Left ventricle myocardium inferior (tissue), 1 donor: Measurements from ENCODE around the gene CFAP97. TPM values are rescaled to one million over a fixed set of nuclear protein-coding genes. Genes with fewer than 3 reads are reported as not detected.
A peak's percentile ranks its signal among the peaks of the same experiment; 100 is the strongest.

Source experiments
- DNase-seq: peaks from one replicate; pipeline ENCODE4 v3.0.0-alpha.2; 2020
- H3K27ac ChIP-seq: fragments of 200-600 bp; replicated peaks from 2 replicates; pipeline ENCODE4 v1.8.0; 2021
- H3K27me3 ChIP-seq: fragments of 200-600 bp; 2 replicates; pipeline ENCODE4 v1.8.0; 2021; ENCODE audit warnings: low read depth
- H3K36me3 ChIP-seq: fragments of 200-600 bp; 2 replicates; pipeline ENCODE4 v1.8.0; 2021
- H3K4me1 ChIP-seq: fragments of 200-600 bp; 2 replicates; pipeline ENCODE4 v1.8.0; 2021
- H3K4me3 ChIP-seq: fragments of 200-600 bp; 2 replicates; pipeline ENCODE4 v1.8.0; 2021; ENCODE audit warnings: mild to moderate bottlenecking, moderate library complexity
- H3K9me3 ChIP-seq: fragments of 200-600 bp; replicated peaks from 2 replicates; pipeline ENCODE4 v1.8.0; 2021
- intact Hi-C: fragments of 100-400 bp; cut with micrococcal nuclease; formaldehyde crosslinking; loops from one replicate; pipeline ENCODE4 v1.11.0; 2022
- long read RNA-seq: library from polyadenylated mRNA; unstranded; transcript quantifications from one replicate; pipeline ENCODE4 v2.0.0, GENCODE V29; 2021
- total RNA-seq: library from RNA; stranded (reverse); fragmentation: NEBNext Ultra II Directional; extraction: Animal tissue kit (Norgen Biotek cat#: 25700); gene quantifications from one replicate; pipeline ENCODE4 v1.2.1, GENCODE V29; 2021
- TF ChIP-seq, protein P1 (sequence below): fragments of 200-600 bp; IDR thresholded peaks from 2 replicates; pipeline ENCODE4 v1.8.0; 2021; ENCODE audit warnings: antibody characterized with exemption, mild to moderate bottlenecking, borderline replicate concordance
- donor health status: DM: no; HTN: yes; CAD: no; lungs with severe emphysema.

CFAP97 gene
- total RNA-seq = 11.7 TPM
- long read RNA-seq, full-length matches to known transcripts = 13 of 20 reads
- long read RNA-seq, partial matches to known transcripts = 4 of 20 reads
- long read RNA-seq, other reads (novel, unspliced or antisense) = 3 of 20 reads

- peak within 1 kb of the TSS; percentile 80 for H3K4me3 ChIP-seq
- H3K27ac ChIP-seq = peak within 1 kb of the TSS; percentile 96
- intact Hi-C loops = no loop called here
- peak; percentile 92 for DNase-seq
- TF ChIP-seq, protein P1, sequence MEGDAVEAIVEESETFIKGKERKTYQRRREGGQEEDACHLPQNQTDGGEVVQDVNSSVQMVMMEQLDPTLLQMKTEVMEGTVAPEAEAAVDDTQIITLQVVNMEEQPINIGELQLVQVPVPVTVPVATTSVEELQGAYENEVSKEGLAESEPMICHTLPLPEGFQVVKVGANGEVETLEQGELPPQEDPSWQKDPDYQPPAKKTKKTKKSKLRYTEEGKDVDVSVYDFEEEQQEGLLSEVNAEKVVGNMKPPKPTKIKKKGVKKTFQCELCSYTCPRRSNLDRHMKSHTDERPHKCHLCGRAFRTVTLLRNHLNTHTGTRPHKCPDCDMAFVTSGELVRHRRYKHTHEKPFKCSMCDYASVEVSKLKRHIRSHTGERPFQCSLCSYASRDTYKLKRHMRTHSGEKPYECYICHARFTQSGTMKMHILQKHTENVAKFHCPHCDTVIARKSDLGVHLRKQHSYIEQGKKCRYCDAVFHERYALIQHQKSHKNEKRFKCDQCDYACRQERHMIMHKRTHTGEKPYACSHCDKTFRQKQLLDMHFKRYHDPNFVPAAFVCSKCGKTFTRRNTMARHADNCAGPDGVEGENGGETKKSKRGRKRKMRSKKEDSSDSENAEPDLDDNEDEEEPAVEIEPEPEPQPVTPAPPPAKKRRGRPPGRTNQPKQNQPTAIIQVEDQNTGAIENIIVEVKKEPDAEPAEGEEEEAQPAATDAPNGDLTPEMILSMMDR = no peak
- H3K9me3 ChIP-seq = no peaks in the 10 kb centered on the region
- no peaks in the 10 kb centered on the region for H3K27me3 ChIP-seq
- H3K36me3 ChIP-seq = no peaks in the 10 kb centered on the region
- H3K4me1 ChIP-seq = peaks cover 34% of the 10 kb centered on the region
These were observed at the start of gene CFAP97 for GRCh38 chr4:185203486-185204237. CFAP97 (minus strand) TSS chr4:185204000; CDS start chr4:185191196, 12,804 bp downstream.

- no peak for DNase-seq
- TF ChIP-seq, protein P1 = no peak
- no peaks in the 10 kb centered on the region for H3K9me3 ChIP-seq
- H3K4me3 ChIP-seq = no peak overlapping the region
- no peaks in the 10 kb centered on the region for H3K27me3 ChIP-seq
- H3K4me1 ChIP-seq = peaks cover 26% of the 10 kb centered on the region
- no peak overlapping the region for H3K27ac ChIP-seq
- intact Hi-C loops = no loop called here
- no peaks in the 10 kb centered on the region for H3K36me3 ChIP-seq
These were observed 45.3 kb upstream of the CFAP97 start for GRCh38 chr4:185249105-185249504.

DNA sequence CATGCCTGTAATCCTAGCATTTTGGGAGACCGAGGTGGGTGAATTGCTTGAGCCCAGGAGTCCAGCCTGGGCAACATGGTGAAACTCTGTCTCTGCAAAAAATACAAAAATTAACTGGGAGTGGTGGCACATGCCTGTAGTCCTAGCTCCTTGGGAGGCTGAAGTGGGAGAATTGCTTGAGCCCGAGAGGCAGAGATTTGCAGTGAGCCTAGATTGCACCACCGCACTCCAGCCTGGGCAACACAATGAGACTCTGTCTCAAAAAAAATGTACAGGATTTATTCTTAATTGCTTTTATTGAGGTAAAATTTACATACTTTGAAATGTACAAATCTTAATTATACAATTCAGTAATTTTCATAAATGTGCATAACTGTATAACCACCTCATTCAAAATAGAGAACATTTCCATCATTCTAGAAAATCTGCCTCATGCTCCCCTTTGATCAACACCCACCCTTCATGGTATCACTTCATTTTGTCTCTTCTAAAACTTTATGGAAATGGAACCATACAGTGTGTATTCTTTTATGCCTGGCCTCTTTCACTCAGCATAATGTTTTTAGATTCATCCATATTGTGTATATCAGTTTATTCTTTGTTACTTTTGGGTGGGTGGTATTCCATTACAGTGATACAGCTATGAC, 44.7 kb upstream of the CFAP97 start:
- no peak for DNase-seq
- H3K27ac ChIP-seq = no peak overlapping the region
- H3K4me3 ChIP-seq = no peak overlapping the region
- TF ChIP-seq, protein P1 = no peak
- intact Hi-C loops = no loop called here
- H3K27me3 ChIP-seq = no peaks in the 10 kb centered on the region
- H3K36me3 ChIP-seq = no peaks in the 10 kb centered on the region
- no peaks in the 10 kb centered on the region for H3K9me3 ChIP-seq
- peaks cover 30% of the 10 kb centered on the region for H3K4me1 ChIP-seq

DNA sequence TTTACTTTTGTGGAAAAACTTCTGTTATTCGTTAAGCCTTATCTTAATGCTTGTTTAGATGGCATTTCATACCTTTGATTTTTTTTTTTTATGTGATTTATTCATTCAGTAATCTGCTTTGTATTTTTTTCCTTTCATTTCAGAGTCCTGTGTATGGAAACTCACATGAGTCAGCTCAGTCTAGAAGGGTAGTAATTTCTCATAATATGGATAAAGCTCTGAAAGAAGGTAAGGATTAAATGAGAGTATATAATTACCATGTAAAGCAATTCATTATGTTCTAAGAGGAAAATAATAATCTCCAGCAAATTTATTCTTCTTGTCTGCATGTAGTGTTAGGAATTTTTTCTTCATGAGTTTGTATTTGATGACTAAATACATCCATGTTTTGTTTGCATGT, 43.4 kb upstream of the CFAP97 start:
- peaks cover 33% of the 10 kb centered on the region for H3K4me1 ChIP-seq
- H3K27me3 ChIP-seq = no peaks in the 10 kb centered on the region
- no peaks in the 10 kb centered on the region for H3K9me3 ChIP-seq
- TF ChIP-seq, protein P1 = no peak
- H3K27ac ChIP-seq = no peak overlapping the region
- intact Hi-C loops = no loop called here
- no peaks in the 10 kb centered on the region for H3K36me3 ChIP-seq
- no peak for DNase-seq
- H3K4me3 ChIP-seq = no peak overlapping the region

- TF ChIP-seq, protein P1 = no peak
- Histone ChIP-seq H3K36me3 (no peaks in the 10 kb centered on the region), H3K27ac (no peak overlapping the region), H3K27me3 (no peaks in the 10 kb centered on the region), H3K9me3 (no peaks in the 10 kb centered on the region), H3K4me3 (no peak overlapping the region), H3K4me1 (peaks cover 26% of the 10 kb centered on the region)
- intact Hi-C loops = no loop called here
- DNase-seq = no peak
These were observed 42.7 kb upstream of the CFAP97 start for GRCh38 chr4:185246453-185246852.
